ENCODE measurements around the gene ADARB1.

GRCh38 chr21:45064618-45065399 is 9.6 kb upstream of the ADARB1 start:
- no peak for TF ChIP-seq SMC3 (IDR thresholded peaks at IDR 0.05; ENCODE audit: low read depth, low read length)
- no peak for TF ChIP-seq CTCF (conservative IDR thresholded peaks at IDR 0.05; ENCODE audit: low read depth, low read length)

Data from IMR-90 (cell line).